GM18502 (cell line): ENCODE measurements around the gene OR2T2.
"Not testable (repeated sequence)": the region's sequence is repeated elsewhere in the genome, so short reads cannot be mapped to it uniquely, and the experiment has no call there.

Experiments used
- ATAC-seq: cut with Tn5 transposase; IDR thresholded peaks from one replicate; pipeline ENCODE4 v1.9.1; 2021; ENCODE audit warnings: mild to moderate bottlenecking; ENCODE audit not compliant: unreplicated experiment, poor library complexity

The OR2T2 gene

DNA sequence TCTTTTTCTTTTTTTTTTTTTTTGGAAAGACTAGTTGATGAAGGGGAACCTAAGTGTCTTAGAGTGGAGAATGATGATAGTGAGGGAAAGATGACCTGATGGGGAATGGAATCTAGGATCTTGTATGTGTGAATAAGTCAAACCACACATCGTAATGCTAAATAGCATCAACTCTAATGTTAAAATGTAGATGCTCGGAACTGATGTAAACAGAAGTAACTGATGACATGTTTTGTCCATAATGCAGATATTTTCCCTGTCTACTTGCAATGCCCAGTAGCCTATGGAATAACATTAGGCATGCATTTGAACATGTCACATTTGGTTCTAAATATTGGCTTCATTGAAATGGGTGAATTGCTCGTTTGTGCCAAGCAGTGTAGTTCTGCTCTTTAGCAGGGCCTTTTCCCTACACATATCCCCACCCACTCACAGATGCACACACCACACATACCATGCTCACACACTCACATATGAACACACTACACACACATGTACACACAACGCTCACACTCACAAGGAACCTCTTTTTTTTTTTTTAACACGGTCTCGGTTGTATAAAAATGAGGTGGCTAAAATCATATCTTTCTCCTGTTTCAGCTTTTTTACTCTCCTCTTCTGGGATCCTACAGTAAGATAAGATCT is 4.5 kb downstream of the OR2T2 start:
- ATAC-seq, result peak; percentile 1

DNA sequence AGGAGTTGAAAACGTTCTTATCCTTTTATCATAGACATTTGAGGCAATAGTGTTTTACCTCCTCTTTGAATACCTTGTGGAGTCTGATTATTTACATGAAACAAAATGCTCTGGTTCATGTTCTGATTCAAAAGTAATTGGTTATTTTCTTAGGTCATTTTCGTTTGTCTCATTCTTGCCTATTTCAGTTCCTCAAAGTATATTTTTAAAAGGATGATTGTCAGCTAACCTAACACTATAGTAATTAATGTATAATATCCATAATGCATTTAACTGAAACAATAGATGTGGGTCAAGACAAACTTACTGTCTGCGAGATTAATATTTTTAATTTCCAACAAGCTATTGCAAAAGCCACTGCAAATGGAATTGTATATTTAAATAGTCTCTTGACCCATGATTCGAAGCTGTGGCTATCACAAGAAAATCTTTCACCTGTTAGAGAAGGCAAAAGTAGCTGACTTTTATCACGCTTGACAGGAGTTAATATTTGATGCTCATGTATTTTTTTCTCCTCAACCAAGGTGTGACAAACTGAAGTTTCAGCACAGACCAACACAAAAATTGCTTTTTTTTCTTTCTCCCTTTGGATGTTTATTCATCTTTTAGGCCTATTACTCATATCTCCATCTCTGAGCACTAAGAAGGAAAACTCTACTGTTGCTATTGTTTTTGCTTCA is 5.2 kb downstream of the OR2T2 start:
- peak; percentile 65 for ATAC-seq

DNA sequence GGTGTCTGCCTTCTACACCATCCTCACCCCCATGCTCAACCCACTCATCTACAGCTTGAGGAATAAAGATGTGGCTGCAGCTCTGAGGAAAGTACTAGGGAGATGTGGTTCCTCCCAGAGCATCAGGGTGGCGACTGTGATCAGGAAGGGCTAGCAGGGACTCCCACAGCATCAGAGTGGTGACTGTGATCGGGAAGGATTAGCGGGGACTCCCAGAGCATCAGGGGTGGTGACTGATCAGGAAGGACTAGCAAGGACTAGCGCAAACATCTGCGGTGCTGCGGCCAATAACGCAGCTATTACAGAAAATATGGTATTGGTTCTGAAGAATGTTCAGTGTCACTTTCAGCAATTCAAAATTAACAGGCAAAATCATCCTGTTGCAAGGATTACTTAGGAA is 8.2 kb downstream of the OR2T2 start:
- not testable (repeated sequence) for ATAC-seq

DNA sequence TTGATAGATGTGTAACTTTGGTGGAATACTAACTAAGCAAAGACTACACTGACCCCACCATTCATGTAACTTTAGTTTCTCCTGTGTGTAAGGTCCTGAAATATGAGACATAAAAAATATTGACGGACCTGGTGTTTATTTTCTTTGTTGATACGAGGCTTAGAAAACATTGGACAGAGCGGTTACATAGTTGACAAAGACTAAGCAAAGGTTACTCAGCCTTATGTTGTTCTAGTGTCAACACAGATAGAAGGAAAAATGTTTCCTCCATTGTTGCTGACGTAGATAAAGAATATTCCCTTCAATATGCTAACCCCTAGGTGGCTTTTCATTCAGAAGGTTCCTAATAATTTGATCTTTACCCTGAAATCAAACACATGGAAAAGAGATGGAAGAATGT is 9.6 kb downstream of the OR2T2 start:
- not testable (repeated sequence) for ATAC-seq

DNA sequence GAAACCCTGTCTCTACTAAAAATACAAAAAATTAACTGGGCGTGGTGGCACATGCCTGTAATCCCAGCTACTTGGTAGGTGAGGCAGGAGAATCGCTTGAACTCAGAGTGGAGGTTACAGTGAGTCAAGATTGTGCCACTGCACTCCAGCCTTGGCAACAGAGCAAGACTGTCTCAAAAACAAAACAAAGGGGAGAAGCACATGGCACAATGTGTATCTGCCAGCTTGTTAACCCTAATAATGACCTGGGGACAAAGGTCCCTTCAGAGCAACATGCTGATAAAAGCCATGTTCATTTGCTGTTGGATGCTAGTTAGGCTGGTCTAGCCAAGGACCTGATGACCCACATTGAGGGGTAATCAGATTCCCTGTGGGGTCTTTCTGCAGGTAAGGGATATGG is 11.2 kb downstream of the OR2T2 start:
- ATAC-seq, result not testable (repeated sequence)

DNA sequence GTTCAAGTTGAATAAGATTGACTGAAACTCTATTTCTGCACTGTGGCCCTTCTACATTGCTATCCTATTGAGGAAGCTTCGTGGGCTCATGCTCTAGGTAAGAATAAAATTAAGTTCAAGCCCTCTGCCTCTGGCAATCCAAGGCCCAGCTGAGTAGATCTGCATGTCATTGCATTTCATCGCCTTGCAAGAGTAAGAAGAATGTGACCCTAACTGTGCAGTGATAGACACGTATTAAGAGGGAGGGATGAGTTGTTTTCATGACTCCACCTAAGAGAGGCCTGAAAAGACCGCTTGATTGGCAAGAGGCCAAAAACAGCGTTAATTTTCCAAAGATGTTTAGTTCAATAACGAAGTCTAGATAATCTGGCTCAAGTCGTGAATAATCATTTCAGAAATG is 13.7 kb downstream of the OR2T2 start:
- not testable (repeated sequence) for ATAC-seq

DNA sequence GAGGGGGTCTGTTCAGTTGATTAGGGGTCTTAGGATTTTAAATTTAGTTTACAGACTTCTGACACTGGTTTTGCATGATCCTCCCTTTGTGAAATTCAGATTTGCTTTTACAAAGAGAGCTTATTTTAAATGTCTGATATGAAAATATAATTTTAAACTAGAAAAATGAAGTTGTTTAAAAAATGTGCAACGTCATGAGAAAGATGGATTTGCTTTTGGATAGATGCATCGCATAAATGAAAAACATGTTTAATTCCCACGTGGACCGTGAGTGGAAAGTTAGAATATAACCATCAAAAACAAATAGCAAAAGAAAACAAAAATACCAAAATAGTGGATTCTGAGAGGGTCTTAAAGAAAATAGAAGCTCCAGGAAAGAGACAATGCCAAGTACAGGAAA is 25.7 kb downstream of the OR2T2 start:
- no peak for ATAC-seq

DNA sequence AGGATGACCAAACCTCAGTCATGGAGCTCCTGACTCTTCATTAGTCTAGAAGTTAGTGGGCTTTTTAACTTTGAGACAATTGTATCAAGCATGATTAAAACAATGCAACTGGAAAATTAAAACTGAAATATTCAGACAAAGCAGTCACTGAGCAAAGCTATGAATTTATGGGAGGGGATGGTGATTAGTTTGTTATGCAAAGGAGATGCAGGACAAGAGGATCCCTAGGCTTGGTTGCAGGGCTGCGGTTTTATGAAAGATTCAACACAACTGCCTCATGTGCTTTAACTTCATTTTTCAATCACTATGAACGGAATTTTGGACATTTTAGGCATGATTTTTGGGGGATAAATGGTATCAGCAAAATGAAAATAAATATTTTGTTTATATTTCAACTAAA is 26.7 kb downstream of the OR2T2 start:
- not testable (repeated sequence) for ATAC-seq

DNA sequence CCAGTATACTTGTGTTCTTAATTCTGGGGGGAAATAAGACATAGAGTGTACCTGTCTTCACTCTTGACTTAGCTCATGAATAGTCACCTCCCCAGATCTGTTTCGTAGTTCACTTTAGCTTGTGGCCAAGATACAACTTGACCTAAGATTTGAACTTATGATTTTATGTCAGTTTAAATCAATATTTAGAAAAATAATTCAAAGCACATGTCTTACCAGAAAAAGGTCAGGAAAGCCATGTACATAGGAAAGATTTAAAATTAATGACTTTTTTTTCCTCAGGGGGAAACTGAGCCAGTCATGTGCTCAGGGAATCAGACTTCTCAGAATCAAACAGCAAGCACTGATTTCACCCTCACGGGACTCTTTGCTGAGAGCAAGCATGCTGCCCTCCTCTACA is 27.6 kb downstream of the OR2T2 start, which contains the start of gene OR2T3:
Gene OR2T3, plus strand, starts transcription at position 301 of the 400 bp plus-strand sequence. Its CDS starts 0 bp downstream, at position 301.
- ATAC-seq, result not testable (repeated sequence)

DNA sequence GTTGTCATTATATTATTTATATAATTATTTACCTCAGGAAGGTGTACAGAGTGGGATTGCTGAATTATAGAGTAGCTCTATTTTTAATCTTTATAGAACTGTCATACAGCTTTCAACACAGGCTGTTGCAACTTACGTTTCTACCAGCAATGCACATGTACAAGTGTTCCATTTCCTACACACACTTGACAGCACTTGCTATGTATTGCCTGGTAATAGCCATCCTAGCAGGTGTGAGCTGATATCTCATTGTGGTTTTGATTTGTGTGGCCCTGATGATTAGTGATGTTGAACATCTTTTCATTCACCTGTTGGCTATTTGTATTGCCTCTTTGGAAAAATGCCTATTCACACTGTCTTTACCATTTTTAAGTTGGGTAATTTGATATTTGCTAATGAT is 30.2 kb downstream of the OR2T2 start:
- ATAC-seq, result peak; percentile 86

DNA sequence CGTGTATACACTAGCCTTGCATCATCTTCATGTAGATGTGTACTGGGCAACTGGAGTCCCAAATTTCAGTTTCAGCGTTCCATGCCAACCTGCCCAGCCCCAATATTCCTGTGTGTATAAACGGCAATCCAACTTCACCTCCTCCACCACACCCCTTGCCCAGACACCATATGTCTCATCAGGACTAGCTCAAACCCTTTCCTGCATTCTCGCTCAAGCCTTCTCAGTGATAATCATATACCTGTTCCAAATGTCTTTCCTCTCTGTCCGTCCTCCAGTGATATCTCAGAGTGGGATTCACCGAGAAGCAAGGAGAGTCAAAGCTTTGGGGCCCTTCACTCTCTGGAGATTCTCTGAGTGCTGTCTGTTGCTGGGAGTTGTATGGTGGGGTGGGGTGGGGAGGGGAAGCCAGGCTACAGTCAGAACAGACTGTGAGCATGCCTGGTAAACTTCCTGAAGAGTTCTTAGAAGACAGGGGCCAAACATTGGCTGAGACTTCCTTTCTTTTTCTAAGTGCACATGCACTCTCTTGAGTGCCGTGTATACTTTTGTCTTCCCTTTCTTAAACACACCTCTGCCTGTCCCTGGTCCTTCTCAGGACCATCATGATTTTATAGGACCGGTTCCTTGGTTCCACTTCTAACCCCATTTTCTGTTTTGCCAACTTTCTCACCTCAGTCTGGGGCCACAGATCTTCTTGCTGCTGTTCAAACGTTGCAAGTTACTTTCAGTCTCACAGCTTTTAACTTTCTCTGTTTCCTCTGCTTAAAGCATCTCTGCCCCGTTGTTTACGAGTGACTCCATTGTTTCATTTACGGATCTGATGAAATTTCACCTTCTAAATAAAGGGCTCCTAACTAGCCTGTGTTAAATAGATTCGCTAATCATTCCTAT is 36.5 kb downstream of the OR2T2 start:
- ATAC-seq, result peak; percentile 90

DNA sequence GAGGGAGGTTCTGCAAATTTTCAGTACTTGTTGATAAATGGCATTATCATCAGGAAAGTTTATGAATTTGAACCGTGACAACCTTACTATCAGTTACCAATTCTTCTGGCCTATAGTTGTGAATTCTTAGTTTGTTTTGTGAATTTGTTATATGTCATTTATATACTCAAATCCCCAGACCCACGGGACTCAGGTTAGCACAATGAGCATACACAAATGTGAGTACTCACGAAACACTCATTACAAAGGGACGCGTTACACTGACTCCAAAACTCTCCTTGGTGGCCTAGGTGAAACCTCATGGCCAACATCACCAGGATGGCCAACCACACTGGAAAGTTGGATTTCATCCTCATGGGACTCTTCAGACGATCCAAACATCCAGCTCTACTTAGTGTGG is 42.9 kb downstream of the OR2T2 start, which contains the start of gene OR2T5:
Gene OR2T5, plus strand, starts transcription at position 301 of the 400 bp plus-strand sequence. Its CDS starts 0 bp downstream, at position 301.
- ATAC-seq, result not testable (repeated sequence)

DNA sequence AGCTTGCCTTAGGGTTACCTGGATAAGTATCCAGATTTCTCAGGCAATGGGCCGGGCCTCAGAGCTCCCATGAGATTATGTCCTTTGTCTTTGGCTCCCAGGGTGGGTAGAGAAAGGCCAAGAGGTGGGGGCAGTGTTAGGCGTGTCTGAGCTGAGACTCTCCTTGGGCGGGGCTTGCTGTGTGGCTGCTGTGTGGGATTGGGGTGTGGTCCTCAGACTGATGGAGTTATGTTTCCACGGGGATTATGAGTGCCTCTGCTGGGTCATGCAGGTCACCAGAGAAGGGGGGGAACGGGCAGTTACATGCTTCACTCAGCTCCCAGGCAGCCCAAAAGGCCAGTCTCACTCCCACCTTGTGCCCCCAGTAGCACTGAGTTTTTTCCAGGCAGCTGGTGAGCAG is 51.2 kb downstream of the OR2T2 start:
- ATAC-seq, result not testable (repeated sequence)

DNA sequence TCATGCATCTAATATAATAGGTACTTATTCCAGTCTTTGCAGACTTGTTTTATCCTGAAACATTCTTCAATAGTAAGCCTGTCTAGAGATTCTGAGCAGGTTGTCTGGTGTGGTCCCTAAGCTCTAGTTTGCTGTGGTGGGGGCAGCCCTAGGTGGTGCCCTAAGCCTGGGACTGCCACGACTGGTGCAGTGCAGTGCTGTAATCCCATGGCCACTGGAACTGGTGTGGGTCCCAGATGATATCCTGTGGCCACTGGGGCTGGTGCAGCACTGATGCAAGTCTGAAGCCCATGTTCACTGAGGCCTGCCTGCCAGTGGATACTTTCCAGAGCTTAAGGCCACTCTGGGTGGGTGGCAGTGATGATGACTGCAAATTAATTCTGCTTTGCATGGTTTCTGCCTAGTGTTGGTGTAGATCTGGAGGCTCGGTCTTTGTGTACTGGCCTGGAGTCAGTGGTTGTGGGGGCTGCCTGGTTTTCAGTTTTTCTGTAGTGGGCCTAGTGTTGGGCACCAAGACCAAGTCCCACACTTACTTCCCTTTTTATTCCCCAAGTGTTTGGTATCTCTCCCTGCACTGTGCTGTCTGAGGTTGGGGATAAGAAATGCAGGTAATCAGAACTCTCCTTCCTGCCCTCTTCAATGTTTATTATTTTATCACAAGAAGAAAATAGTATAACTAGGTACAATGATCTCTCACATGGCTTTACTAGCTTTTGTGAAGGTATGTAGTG is 55.0 kb downstream of the OR2T2 start:
- ATAC-seq, result not testable (repeated sequence)
